ENCODE data around the gene TRAPPC2B.

DNA sequence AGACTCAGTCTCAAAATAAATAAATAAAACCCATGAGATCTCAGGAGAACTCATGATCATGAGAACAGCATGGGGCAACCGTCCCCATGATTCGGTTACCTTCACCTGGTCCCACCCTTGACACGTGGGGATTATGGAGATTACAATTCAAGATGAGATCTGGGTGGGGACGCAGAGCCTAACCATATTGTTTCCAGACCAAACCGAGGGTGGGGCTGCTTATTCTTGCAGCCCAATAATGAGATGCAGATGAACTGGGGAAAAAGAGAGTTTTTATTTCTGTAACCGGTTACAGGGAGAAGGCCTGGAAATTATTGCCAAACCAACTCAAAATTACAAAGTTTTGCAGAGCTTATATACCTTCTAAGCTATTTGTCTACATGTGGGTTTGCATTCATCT lies 12.8 kb downstream of the TRAPPC2B start:
- TF ChIP-seq, protein P1, sequence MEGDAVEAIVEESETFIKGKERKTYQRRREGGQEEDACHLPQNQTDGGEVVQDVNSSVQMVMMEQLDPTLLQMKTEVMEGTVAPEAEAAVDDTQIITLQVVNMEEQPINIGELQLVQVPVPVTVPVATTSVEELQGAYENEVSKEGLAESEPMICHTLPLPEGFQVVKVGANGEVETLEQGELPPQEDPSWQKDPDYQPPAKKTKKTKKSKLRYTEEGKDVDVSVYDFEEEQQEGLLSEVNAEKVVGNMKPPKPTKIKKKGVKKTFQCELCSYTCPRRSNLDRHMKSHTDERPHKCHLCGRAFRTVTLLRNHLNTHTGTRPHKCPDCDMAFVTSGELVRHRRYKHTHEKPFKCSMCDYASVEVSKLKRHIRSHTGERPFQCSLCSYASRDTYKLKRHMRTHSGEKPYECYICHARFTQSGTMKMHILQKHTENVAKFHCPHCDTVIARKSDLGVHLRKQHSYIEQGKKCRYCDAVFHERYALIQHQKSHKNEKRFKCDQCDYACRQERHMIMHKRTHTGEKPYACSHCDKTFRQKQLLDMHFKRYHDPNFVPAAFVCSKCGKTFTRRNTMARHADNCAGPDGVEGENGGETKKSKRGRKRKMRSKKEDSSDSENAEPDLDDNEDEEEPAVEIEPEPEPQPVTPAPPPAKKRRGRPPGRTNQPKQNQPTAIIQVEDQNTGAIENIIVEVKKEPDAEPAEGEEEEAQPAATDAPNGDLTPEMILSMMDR (IDR thresholded peaks at IDR 0.05), result no peak
- TF ChIP-seq POLR2A (IDR thresholded peaks at IDR 0.05), result no peak

Data from sigmoid colon (tissue), 3 donors.